D721Med (cell line): Measurements from ENCODE around the gene CEP164.

ENCODE experiments used
- DNase-seq: peaks from one replicate; pipeline ENCODE4 v3.0.0; 2011; ENCODE audit warnings: low spot score; ENCODE audit not compliant: insufficient read length
- FAIRE-seq: peaks from 2 replicates; lab custom pipeline; 2011; peaks lifted over from hg19 to GRCh38; lab: Jason Lieb, UNC
- CTCF ChIP-seq: IDR thresholded peaks from 2 replicates; pipeline ENCODE4 v1.5.1; 2012; ENCODE audit warnings: mild to moderate bottlenecking, control low read depth; ENCODE audit not compliant: insufficient read depth; ENCODE audit errors: missing control alignments

The CEP164 gene

DNA sequence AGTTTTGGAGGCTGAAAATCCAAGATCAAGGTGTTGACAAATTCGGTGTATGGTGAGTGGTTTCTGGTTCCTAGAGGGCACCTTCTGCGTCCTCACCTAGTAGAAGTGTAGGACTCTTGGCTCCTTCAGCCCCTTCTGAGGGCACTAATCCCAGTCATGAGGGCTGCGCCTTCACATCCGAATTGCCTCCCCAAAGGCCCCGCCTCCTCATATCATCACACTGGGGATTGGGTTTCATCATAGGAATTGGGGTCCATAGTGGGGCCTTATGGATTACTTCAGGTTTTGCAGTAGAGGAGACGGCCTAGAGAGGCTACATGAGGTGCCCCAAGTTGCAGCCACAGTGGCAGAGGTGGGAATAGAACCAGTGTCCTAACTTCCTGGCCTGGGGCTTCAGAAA, 87.1 kb downstream of the CEP164 start:
- no peak for DNase-seq
- TF ChIP-seq CTCF = no peak
- FAIRE-seq = no peak

DNA sequence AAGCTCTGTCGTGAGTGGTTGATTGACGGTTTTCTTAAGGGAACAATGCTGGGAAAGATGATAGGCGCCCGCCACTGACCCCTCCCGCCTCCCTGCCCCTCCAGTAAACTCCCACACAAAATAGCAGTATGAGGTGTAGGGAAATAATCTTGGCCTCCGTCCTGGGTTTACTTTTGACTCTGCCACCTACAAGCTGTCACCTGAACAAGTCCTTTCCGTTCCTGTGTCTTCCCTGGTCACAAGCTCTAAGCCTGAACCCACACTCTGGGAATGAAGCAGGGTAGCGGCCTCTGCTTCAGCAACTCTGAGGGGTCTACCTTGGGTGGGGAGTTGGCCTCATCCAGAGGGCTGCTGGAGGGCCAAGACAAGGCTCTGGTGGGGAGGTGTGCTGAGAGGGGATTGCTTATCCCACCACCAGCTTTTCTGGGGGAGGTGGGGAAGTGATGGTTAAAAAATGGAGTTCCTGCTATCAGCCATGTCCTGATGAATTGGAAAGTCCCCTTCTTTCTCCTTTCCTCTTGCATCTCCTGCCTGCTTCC, 87.8 kb downstream of the CEP164 start:
- TF ChIP-seq CTCF = no peak
- DNase-seq (no peak), FAIRE-seq (no peak)

GRCh38 chr11:117417342-117417741, 89.7 kb downstream of the CEP164 start:
- FAIRE-seq = no peak

DNA sequence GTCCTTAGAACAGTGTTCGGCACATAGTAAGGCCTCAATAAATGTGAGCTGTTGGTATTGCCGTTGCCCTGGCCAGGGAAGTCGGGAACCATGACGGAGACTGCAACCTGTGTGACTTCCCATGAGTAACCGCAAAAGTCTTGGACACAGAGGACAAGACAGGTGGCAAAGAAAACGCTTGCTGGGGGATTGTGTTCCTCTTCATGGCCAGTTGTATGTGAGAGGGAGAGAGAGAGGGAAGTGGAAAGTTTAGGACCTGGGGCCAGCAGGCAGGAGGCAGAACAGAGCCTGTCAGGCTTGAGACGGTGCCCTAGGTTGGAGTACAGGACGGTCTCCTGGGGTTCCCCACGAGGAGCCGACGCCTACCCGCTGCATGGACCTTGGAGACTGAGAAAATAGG, 90.2 kb downstream of the CEP164 start:
- no peak for TF ChIP-seq CTCF
- DNase-seq (no peak), FAIRE-seq (no peak)

More at GRCh38 chr11:117417342-117417741, 89.7 kb downstream of the CEP164 start:
- DNase-seq = no peak
- TF ChIP-seq CTCF = no peak

DNA sequence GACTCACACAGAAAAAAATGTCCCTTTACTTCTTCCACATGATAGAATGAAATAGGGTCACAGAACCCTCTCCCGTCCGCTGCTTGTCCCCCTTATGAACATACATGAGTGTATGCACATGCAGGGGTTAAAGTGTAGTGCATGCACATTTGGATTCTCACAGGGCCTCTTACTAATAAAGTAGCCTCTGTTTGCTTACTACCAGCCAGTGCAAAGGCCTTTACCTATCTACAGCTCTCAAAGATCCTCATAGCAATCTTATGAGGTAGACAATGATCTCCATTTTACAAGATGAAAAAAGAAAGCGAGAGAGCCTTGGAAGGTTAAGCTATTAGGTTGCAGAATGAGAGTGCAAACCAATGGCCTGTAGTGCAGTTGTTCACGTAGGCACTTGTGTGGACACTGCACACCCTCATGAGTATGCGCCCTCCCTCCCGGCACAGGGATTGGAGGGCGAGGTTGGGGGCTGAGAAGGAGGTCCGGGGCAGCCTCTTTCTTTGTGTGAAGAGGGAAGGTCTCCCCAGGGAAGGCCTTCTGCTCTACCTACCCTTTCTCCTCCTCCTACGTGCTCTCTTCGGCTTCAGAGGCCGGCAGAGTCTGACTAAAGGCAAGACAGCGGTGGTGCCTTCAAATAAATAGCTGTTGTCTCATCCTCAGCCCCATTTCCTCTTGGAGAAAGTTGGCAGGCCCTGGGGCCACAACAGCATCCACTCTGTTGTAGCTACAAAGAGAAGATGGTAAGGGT, 91.3 kb downstream of the CEP164 start:
- FAIRE-seq (no peak), DNase-seq (no peak)
- TF ChIP-seq CTCF = no peak

GRCh38 chr11:117419482-117420142, 92.0 kb downstream of the CEP164 start:
- DNase-seq (no peak), FAIRE-seq (no peak)
- no peak for TF ChIP-seq CTCF

- no peak for TF ChIP-seq CTCF
- no peak for DNase-seq
- no peak for FAIRE-seq
These were observed 92.5 kb downstream of the CEP164 start for GRCh38 chr11:117420143-117420485.
